ENCODE results near the gene CFAP46. TPM values are rescaled to one million over a fixed set of nuclear protein-coding genes. Genes with fewer than 3 reads are reported as not detected.
"Not testable (repeated sequence)": the region's sequence is repeated elsewhere in the genome, so short reads cannot be mapped to it uniquely, and the experiment has no call there.

The CFAP46 gene
- total and polyA plus RNA-seq, 2 donors (not counting 1 experiment from before 2014, with no cell fraction given): 0.07 TPM; not detected in 1

DNA sequence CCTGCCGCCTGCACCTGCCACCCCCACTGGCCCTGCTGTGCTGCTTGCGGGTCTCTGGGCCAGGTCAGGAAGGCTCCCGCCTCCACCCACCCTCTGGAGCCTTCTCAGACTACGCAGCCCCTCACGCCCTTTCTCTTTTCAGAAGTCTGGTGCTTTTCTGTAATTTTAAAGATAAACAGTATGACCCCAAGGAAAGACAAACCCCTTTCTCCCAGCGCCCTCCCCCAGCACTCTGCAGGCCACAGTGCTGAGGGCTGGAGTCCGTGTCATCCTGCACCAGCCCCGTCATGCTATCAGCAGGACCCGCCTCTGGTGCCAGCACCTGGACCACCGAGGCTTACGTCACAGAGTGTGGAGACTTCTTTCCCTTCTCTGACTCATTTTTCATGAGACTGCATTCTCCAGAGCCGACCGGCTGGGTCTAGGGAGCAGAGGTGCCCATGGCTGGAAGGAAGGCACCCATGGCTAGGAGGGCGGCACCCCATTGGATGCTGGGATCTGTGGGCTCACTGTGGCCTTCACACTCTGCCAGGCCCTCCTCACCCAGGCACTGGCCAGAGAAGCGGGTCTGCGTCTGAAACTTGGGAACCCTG lies 53.4 kb downstream of the CFAP46 start:
- TF ChIP-seq CTCF (IDR thresholded peaks at IDR 0.05) (no peak), EZH2 (IDR thresholded peaks at IDR 0.05; ENCODE audit: borderline replicate concordance, insufficient read depth, low read depth, low read length, poor library complexity, severe bottlenecking) (no peak)
- ATAC-seq (ENCODE audit: low read depth) (no peak), DNase-seq (no peak)
- Histone ChIP-seq H3K36me3 (replicated peaks in 1 of 2; ENCODE audit: control extremely low read depth in 1 of 2, control insufficient read depth in 1 of 2, extremely low read depth in 1 of 2, insufficient read depth in 2 of 2, low read length in 1 of 2) (no peaks in the 10 kb centered on the region), H3K4me3 (ENCODE audit: control extremely low read depth in 1 of 5, extremely low read depth in 1 of 5, insufficient read depth in 1 of 5, low read depth in 2 of 5, low read length in 4 of 5) (no peak overlapping the region), H3K9me3 (ENCODE audit: control extremely low read depth in 1 of 3, control insufficient read depth in 2 of 3, insufficient read depth in 1 of 3, low read length in 2 of 3) (peaks cover 0 to 18% (median 0%) of the 10 kb centered on the region in 3 donors), H2AFZ (ENCODE audit: insufficient read depth, low read depth, low read length, poor library complexity, severe bottlenecking) (no peak overlapping the region), H4K20me1 (ENCODE audit: control insufficient read depth, insufficient read depth, low read length, poor library complexity, severe bottlenecking) (no peaks in the 10 kb centered on the region), H3K27me3 (replicated peaks in 1 of 4; ENCODE audit: control extremely low read depth in 1 of 4, control insufficient read depth in 3 of 4, insufficient read depth in 4 of 4, low read length in 3 of 4) (peaks cover 0 to 27% (median 4%) of the 10 kb centered on the region in 4 experiments), H3K9ac (ENCODE audit: low read length) (no peak overlapping the region), H3K4me1 (ENCODE audit: control insufficient read depth in 2 of 2, insufficient read depth in 2 of 2, low read length in 2 of 2) (no peaks in the 10 kb centered on the region), H3K79me2 (ENCODE audit: control insufficient read depth, insufficient read depth, low read length) (no peaks in the 10 kb centered on the region), H3K4me2 (replicated peaks; ENCODE audit: low read depth, low read length, poor library complexity, severe bottlenecking) (no peak overlapping the region), H3K27ac (ENCODE audit: low read length in 2 of 2) (no peak overlapping the region)
- no peak overlapping the region for H3K27ac Mint-ChIP-seq
- WGBS (ENCODE audit: insufficient coverage): 93% methylated on average over 13 of the region's 16 CpGs
- no peak overlapping the region for H3K4me3 Mint-ChIP-seq
- CTCF ChIA-PET: no interaction called here
- POLR2A ChIA-PET: no interaction called here
- intact Hi-C loops (cut with micrococcal nuclease): no loop called here
- H3K4me1 Mint-ChIP-seq: no peaks in the 10 kb centered on the region
- H3K27me3 Mint-ChIP-seq: peaks cover 26% of the 10 kb centered on the region
- no peaks in the 10 kb centered on the region for H3K9me3 Mint-ChIP-seq (ENCODE audit: insufficient read depth)

DNA sequence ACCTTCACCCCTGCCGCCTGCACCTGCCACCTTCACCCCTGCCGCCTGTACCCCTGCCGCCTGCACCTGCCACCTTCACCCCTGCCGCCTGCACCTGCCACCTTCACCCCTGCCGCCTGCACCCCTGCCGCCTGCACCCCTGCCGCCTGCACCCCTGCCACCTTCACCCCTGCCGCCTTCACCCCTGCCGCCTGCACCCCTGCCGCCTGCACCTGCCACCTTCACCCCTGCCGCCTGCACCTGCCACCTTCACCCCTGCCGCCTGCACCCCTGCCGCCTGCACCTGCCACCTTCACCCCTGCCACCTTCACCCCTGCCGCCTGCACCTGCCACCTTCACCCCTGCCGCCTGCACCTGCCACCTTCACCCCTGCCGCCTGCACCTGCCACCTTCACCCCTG lies 53.9 kb downstream of the CFAP46 start:
- DNase-seq; H3K4me3 Mint-ChIP-seq; H3K27ac ChIP-seq (ENCODE audit: low read length in 2 of 2); H3K27ac Mint-ChIP-seq; H3K4me2 ChIP-seq (replicated peaks; ENCODE audit: low read depth, low read length, poor library complexity, severe bottlenecking); H3K4me1 ChIP-seq (ENCODE audit: control insufficient read depth in 2 of 2, insufficient read depth in 2 of 2, low read length in 2 of 2); CTCF ChIA-PET; intact Hi-C loops (cut with micrococcal nuclease); H2AFZ ChIP-seq (ENCODE audit: insufficient read depth, low read depth, low read length, poor library complexity, severe bottlenecking); ATAC-seq (ENCODE audit: low read depth); H3K4me3 ChIP-seq (ENCODE audit: control extremely low read depth in 1 of 5, extremely low read depth in 1 of 5, insufficient read depth in 1 of 5, low read depth in 2 of 5, low read length in 4 of 5); H3K36me3 ChIP-seq (replicated peaks in 1 of 2; ENCODE audit: control extremely low read depth in 1 of 2, control insufficient read depth in 1 of 2, extremely low read depth in 1 of 2, insufficient read depth in 2 of 2, low read length in 1 of 2); H3K9ac ChIP-seq (ENCODE audit: low read length); H3K79me2 ChIP-seq (ENCODE audit: control insufficient read depth, insufficient read depth, low read length); POLR2A ChIA-PET; H3K4me1 Mint-ChIP-seq; H4K20me1 ChIP-seq (ENCODE audit: control insufficient read depth, insufficient read depth, low read length, poor library complexity, severe bottlenecking); H3K9me3 Mint-ChIP-seq (ENCODE audit: insufficient read depth): not testable (repeated sequence)
- H3K27me3 ChIP-seq (replicated peaks in 1 of 4; ENCODE audit: control extremely low read depth in 1 of 4, control insufficient read depth in 3 of 4, insufficient read depth in 4 of 4, low read length in 3 of 4): peaks cover 0 to 21% (median 3%) of the 10 kb centered on the region in 4 experiments
- no CpG with 5 or more reads among the region's 16 CpGs for WGBS (ENCODE audit: insufficient coverage)
- peaks cover 0 to 18% (median 0%) of the 10 kb centered on the region in 3 donors for H3K9me3 ChIP-seq (ENCODE audit: control extremely low read depth in 1 of 3, control insufficient read depth in 2 of 3, insufficient read depth in 1 of 3, low read length in 2 of 3)
- H3K27me3 Mint-ChIP-seq: peaks cover 23% of the 10 kb centered on the region
